AG09309 (cell line): Measurements from ENCODE around the gene CAV1.
A peak's percentile ranks its signal among the peaks of the same experiment; 100 is the strongest.

ENCODE experiments used
- DNase-seq: peaks from one replicate; pipeline ENCODE4 v3.0.0-alpha.2; 2010; ENCODE audit warnings: low read depth
- H3K4me3 ChIP-seq: 2 replicates; pipeline ENCODE4 v1.5.1; 2011; ENCODE audit warnings: mild to moderate bottlenecking, low read depth, low read length, moderate library complexity; ENCODE audit not compliant: control insufficient read depth
- CTCF ChIP-seq: IDR thresholded peaks from 2 replicates; pipeline ENCODE4 v1.5.1; 2011; ENCODE audit warnings: mild to moderate bottlenecking, low read depth, low read length, inconsistent platforms; ENCODE audit not compliant: insufficient read depth, control insufficient read depth; ENCODE audit errors: missing control alignments

Gene CAV1

DNA sequence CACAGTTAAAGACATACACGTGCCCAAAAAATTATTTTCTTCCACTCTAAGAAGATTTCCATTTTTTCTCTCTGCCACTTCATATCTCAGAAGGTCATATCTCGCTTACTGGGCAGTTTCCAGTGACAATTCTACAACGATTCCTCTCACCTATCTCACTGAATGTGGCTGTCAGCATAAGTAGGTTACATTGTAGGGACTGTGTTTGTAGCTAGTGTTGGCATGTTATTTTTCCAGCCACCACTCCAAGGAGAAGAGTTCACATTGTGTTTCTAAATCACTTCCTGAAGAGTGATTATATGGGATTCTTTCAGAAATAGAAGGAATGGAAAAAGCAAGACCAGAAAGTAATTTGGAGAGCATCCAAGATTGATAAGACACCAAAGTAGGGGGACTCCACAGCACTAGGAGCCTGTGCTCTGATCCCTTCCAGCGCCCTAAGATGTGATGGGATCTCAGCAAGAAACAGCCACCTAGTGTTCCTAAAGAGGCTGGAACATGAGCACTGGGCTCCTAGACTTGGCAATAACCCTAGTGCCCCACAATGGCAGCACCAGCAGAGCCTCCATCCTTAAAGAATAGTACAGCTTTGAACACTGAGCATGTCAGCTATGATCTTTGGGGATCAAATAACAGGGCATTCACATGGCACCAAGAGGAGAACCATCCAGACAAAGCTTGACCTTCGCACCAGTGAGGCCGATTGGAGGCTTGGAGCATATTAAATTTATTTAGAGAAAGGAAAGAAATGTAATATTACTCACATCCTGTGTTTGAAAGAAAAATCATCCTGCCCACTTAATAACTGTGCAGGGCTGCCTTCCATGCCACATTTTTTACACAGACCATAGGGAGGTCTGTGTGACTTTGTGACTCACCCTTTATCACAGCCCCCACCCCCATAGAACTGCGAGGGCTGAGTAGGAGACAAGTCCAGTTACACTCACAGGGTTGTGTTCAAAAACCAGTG is 51.8 kb downstream of the CAV1 start:
- peak; percentile 87 for DNase-seq
- H3K4me3 ChIP-seq = no peak overlapping the region

DNA sequence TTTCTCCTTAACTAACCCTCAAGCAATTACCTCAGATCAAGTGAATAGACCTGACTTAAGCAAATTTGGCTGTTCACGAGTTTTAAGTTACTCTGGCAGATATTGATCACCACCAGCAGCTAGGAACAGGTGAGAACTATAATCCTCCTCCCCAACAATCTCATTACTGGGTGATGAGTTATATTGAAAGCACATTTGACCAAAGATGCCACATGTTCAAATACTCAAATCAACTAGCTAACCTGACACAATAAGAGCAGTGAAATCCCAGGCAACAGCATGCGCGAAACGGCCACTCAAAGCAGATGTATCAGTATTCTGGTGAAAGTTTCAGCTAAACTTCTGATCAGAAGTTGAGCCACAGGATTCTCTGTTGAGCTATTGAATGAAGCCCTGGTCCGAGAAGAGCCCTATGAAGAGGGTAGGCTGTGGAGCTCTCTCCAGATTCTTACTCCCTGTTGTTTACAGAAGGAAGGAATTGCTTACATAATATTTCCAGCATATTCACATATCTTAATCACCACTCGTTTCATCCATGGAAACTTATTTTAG is 52.6 kb downstream of the CAV1 start:
- no peak overlapping the region for H3K4me3 ChIP-seq

More for the DNA sequence above, 51.8 kb downstream of the CAV1 start:
- TF ChIP-seq CTCF = no peak

DNA sequence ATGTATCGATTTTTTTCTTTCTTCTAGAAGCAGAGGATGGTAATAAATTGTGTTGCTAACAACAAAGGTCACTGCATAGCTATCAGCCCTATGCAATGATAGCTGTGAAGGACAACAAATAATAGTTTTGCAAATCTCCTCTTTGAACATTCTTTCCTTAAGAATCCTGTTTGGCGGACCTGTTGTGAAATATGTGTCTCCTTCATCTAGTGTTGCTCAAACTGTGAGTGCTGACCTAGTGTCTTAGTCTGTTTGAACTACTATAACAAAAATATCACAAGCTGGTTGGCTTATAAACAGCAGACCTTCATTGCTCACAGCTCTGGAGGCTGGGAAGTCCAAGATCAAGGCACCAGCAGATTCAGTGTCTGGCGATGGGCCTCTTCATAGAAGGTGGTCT is 53.7 kb downstream of the CAV1 start:
- no peak for DNase-seq
- no peak for TF ChIP-seq CTCF
- H3K4me3 ChIP-seq = no peak overlapping the region

More for the DNA sequence above, 52.6 kb downstream of the CAV1 start:
- DNase-seq = no peak
- no peak for TF ChIP-seq CTCF

DNA sequence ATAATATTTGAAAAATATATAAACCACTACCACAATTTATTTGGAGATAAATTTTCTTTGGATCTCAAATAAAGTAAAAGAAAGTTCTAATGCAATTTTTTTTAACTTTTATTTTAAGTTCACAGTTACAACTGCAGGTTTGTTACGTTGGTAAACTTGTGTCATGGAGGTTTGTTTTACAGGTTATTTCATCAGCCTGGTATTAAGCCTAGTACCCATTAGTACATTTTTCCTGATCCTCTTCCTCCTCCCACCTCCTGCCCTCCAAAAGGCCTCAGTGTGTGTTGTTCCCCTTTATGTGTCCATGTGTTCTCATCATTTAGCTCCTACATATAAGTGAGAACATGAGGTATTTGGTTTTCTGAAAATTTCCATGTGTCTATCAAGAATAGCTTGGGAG is 54.5 kb downstream of the CAV1 start:
- DNase-seq = no peak
- no peak overlapping the region for H3K4me3 ChIP-seq
- TF ChIP-seq CTCF = no peak

- TF ChIP-seq CTCF = no peak
- no peak for DNase-seq
- H3K4me3 ChIP-seq = no peak overlapping the region
Measured at GRCh38 chr7:116579835-116580234, 55.0 kb downstream of the CAV1 start.

- TF ChIP-seq CTCF = peak; percentile 51
- DNase-seq = no peak
- no peak overlapping the region for H3K4me3 ChIP-seq
Measured at GRCh38 chr7:116582164-116582732, 57.4 kb downstream of the CAV1 start.
